ENCODE data around the gene MAMDC4. TPM values are rescaled to one million over a fixed set of nuclear protein-coding genes. Genes with fewer than 3 reads are reported as not detected.

The MAMDC4 gene
- total and polyA plus RNA-seq, 2 of the 13 experiments (the other 11 are each of a cell fraction or from before 2014, with no cell fraction given) = 6.0 to 6.8 TPM

DNA sequence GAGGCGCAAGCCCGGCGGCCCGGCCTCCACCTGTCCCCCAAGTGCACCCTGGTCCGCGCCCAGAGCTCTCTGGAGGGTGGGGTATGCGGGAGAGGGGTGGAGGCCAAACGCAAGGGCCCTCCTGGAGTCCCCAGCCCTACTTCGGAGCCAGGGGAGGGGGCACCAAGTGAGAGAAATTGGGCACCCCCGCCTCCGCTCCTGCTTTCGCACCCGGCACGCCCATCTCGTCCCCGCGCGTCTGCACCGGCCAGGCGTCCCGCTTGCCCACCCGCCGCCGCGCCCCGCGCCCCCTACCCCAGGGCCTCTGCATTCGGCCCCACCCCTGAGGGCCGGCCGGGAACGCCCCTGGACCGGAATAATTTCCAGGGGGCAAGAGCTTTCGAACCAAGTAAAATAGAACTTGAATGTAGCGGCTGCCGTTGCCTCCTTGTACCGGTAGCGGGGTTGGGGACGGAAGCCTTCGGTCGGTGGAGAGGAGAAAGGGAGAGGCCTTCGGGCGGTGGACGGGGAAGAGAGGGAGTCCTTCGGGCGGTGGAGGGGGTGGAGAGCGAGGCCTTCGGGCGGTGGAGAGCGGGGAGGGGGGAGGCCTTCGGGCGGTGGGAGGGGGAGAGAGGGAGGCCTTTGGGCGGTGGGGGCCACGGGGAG is 3.6 kb upstream of the MAMDC4 start:
- ChIA-PET POLR2A (interaction anchor here (0.7 to 2.3 kb wide), 11 partner anchors 11 to 837 kb away, joined by 3 to 45 read pairs (median 6); partner anchors contain the start of genes EDF1, RABL6, TMEM141 and TRAF2), CTCF (ENCODE audit: low intra/inter-chr PET ratio, low total read pairs) (no interaction called here)
- DNase-seq (ENCODE audit: low spot score) (peak; percentile 34), FAIRE-seq (no peak), ATAC-seq (peak; percentile 4)
- TSS peak; percentile 84 for BruUV-seq (replicated peaks)
- Histone ChIP-seq H4K20me1 (ENCODE audit: insufficient read depth, low read length) (peaks cover 9% of the 10 kb centered on the region; the same call in 1 of the 2 replicates), H3K27ac (ENCODE audit: extremely low read length, insufficient read depth, low read length) (peak overlapping the region; percentile 91), H3K36me3 (replicated peaks in 1 of 2; ENCODE audit: control insufficient read depth in 1 of 2, insufficient read depth in 2 of 2, low read length in 2 of 2) (peaks cover 11 to 20% of the 10 kb centered on the region in 2 experiments), H3K27me3 (ENCODE audit: control insufficient read depth in 1 of 2, insufficient read depth in 2 of 2, low read length in 2 of 2) (no peaks in the 10 kb centered on the region; a peak in 1 of 5 replicates), H3K4me3 (replicated peaks in 1 of 3; ENCODE audit: insufficient read depth in 1 of 3, low read depth in 2 of 3, low read length in 3 of 3) (peak overlapping the region; percentile 88 to 98 (median 91)), H3K79me2 (ENCODE audit: insufficient read depth, low read length) (peaks cover 17% of the 10 kb centered on the region), H3K4me1 (ENCODE audit: insufficient read depth, low read length) (peaks cover 26% of the 10 kb centered on the region), H3K9ac (ENCODE audit: insufficient read depth, low read depth, low read length) (peak overlapping the region; percentile 94), H3K9me3 (ENCODE audit: low read length) (no peaks in the 10 kb centered on the region), H2AFZ (ENCODE audit: low read length) (no peak overlapping the region), H3K4me2 (ENCODE audit: low read depth, low read length) (peak overlapping the region; percentile 81)
- in situ Hi-C loops (cut with HindIII; ENCODE audit: extremely low pct_ligation_motif_present, low pct_unique_long_range_greater_than_20kb) = loop anchor here (10.0 kb wide), 1 partner anchor 186 kb away; the partner anchor contains the start of gene FUT7
- intact Hi-C loops (cut with micrococcal nuclease; ENCODE audit: unreplicated experiment) = loop anchor here (5.0 kb wide), 2 partner anchors 34 to 61 kb away; no protein-coding TSS in a partner anchor
- under 1% methylated on average over 13 of the region's 53 CpGs for WGBS (ENCODE audit: low lambda C conversion rate)
- TF ChIP-seq HOXA5 (CRISPR knock-in tag; IDR thresholded peaks at IDR 0.05) = no peak; the same call in 1 of the 2 replicates
- TF ChIP-seq KDM5B (CRISPR knock-in tag; IDR thresholded peaks at IDR 0.05; ENCODE audit: borderline replicate concordance) = no peak; the same call in 1 of the 2 replicates
- 0 out of 2 replicates have a peak, but pooled peaks have one; percentile 68 for TF ChIP-seq KLF6 (CRISPR knock-in tag; IDR thresholded peaks at IDR 0.05)
- TF ChIP-seq SMAD1 (CRISPR knock-in tag; IDR thresholded peaks at IDR 0.05; ENCODE audit: borderline replicate concordance, low read depth) = no peak
- 0 out of 2 replicates have a peak, but pooled peaks have one; percentile 3 for TF ChIP-seq HOXA7 (CRISPR knock-in tag; IDR thresholded peaks at IDR 0.05)
- TF ChIP-seq, protein P1, sequence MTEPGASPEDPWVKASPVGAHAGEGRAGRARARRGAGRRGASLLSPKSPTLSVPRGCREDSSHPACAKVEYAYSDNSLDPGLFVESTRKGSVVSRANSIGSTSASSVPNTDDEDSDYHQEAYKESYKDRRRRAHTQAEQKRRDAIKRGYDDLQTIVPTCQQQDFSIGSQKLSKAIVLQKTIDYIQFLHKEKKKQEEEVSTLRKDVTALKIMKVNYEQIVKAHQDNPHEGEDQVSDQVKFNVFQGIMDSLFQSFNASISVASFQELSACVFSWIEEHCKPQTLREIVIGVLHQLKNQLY (CRISPR knock-in tag; IDR thresholded peaks at IDR 0.05) = no peak
- TF ChIP-seq SNAI1 (CRISPR knock-in tag; IDR thresholded peaks at IDR 0.05; ENCODE audit: borderline replicate concordance) = no peak; the same call in 1 of the 2 replicates
- TF ChIP-seq ZSCAN20 (CRISPR knock-in tag; IDR thresholded peaks at IDR 0.05; ENCODE audit: borderline replicate concordance) = no peak
- peak; percentile 19; the same call in 1 of the 2 replicates for TF ChIP-seq KDM2A (CRISPR knock-in tag; IDR thresholded peaks at IDR 0.05; ENCODE audit: borderline replicate concordance, low read depth)
- TF ChIP-seq ZNF564 (CRISPR knock-in tag; IDR thresholded peaks at IDR 0.05) = 0 out of 2 replicates have a peak, but pooled peaks have one; percentile 18
- TF ChIP-seq TRIM24 (CRISPR knock-in tag; IDR thresholded peaks at IDR 0.05) = no peak
- TF ChIP-seq ZBTB8A (CRISPR knock-in tag; IDR thresholded peaks at IDR 0.05; ENCODE audit: borderline replicate concordance, low read depth) = no peak
- TF ChIP-seq ZEB1 (IDR thresholded peaks at IDR 0.05; ENCODE audit: insufficient replicate concordance, low read depth) = no peak
- TF ChIP-seq, protein P2, sequence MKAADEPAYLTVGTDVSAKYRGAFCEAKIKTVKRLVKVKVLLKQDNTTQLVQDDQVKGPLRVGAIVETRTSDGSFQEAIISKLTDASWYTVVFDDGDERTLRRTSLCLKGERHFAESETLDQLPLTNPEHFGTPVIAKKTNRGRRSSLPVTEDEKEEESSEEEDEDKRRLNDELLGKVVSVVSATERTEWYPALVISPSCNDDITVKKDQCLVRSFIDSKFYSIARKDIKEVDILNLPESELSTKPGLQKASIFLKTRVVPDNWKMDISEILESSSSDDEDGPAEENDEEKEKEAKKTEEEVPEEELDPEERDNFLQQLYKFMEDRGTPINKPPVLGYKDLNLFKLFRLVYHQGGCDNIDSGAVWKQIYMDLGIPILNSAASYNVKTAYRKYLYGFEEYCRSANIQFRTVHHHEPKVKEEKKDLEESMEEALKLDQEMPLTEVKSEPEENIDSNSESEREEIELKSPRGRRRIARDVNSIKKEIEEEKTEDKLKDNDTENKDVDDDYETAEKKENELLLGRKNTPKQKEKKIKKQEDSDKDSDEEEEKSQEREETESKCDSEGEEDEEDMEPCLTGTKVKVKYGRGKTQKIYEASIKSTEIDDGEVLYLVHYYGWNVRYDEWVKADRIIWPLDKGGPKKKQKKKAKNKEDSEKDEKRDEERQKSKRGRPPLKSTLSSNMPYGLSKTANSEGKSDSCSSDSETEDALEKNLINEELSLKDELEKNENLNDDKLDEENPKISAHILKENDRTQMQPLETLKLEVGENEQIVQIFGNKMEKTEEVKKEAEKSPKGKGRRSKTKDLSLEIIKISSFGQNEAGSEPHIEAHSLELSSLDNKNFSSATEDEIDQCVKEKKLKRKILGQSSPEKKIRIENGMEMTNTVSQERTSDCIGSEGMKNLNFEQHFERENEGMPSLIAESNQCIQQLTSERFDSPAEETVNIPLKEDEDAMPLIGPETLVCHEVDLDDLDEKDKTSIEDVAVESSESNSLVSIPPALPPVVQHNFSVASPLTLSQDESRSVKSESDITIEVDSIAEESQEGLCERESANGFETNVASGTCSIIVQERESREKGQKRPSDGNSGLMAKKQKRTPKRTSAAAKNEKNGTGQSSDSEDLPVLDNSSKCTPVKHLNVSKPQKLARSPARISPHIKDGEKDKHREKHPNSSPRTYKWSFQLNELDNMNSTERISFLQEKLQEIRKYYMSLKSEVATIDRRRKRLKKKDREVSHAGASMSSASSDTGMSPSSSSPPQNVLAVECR (CRISPR knock-in tag; IDR thresholded peaks at IDR 0.05; ENCODE audit: borderline replicate concordance) = no peak
- no peak for TF ChIP-seq MIXL1 (CRISPR knock-in tag; IDR thresholded peaks at IDR 0.05)
- no peak for TF ChIP-seq ZNF724P (CRISPR knock-in tag; IDR thresholded peaks at IDR 0.05; ENCODE audit: borderline replicate concordance)
- TF ChIP-seq ZNF776 (CRISPR knock-in tag; IDR thresholded peaks at IDR 0.05) = no peak; the same call in 1 of the 2 replicates
- TF ChIP-seq ZNF850 (CRISPR knock-in tag; conservative IDR thresholded peaks at IDR 0.05) = no peak
- no peak for TF ChIP-seq NR2F6 (IDR thresholded peaks at IDR 0.05)
- TF ChIP-seq NR2F6 (CRISPR knock-in tag; IDR thresholded peaks at IDR 0.05) = no peak
- no peak for TF ChIP-seq ZMYM2 (CRISPR knock-in tag; IDR thresholded peaks at IDR 0.05)
- TF ChIP-seq ZNF451 (CRISPR knock-in tag; IDR thresholded peaks at IDR 0.05) = no peak
